ENCODE measurements around the gene TMEM87A.

DNA sequence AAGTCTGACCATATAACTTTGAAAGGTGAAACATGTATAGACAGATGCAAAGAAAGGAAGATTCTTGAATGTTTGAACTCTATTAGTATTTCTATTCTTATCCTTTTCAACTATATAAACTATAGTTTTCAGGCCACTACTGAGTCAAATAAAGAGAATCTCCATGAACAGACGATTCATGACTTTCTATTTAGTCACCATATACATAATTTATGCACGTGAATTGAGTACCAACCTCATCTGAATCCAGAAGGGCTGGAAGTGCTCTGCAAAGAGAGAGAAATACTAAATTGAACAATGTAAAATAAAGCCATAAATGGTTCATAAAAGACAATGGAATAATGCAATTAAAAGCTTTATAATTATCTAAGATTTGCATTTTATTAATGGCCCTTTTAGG, 55.7 kb downstream of the TMEM87A start:
- TF ChIP-seq EZH2 (IDR thresholded peaks at IDR 0.05) (no peak), POLR2AphosphoS5 (IDR thresholded peaks at IDR 0.05; ENCODE audit: borderline replicate concordance, low read depth, low read length) (no peak), FOXP2 (optimal IDR thresholded peaks at IDR 0.05; ENCODE audit: control extremely low read depth, extremely low read length, insufficient read depth) (no peak)

Data from SK-N-MC (cell line).